Urinary bladder (tissue), 4 donors: ENCODE results near the gene VKORC1L1. TPM values are rescaled to one million over a fixed set of nuclear protein-coding genes. Genes with fewer than 3 reads are reported as not detected.
"Not testable (repeated sequence)": the region's sequence is repeated elsewhere in the genome, so short reads cannot be mapped to it uniquely, and the experiment has no call there.

ENCODE experiments used
- DNase-seq: peaks from one replicate; pipeline ENCODE4 v3.0.0-alpha.2; 2015; ENCODE audit errors: extremely low spot score
- H3K27ac ChIP-seq: one replicate; pipeline ENCODE4 v1.5.1; 2013; ENCODE audit warnings: low read depth, mild to moderate bottlenecking, moderate library complexity
- H3K36me3 ChIP-seq: one replicate; pipeline ENCODE4 v1.6.1; 2013; ENCODE audit warnings: mild to moderate bottlenecking, moderate library complexity; ENCODE audit not compliant: insufficient read depth
- H3K4me1 ChIP-seq: one replicate; pipeline ENCODE4 v1.6.1; 2013; ENCODE audit warnings: mild to moderate bottlenecking, moderate library complexity; ENCODE audit not compliant: insufficient read depth
- H3K4me3 ChIP-seq: one replicate; pipeline ENCODE4 v1.5.1; 2013; ENCODE audit warnings: low read depth, low read length
- WGBS: extraction: QIAGEN DNeasy Blood & Tissue Kit; methylation state at CpG from one replicate; pipeline ENCODE4 v1.1.7; 2013; 5-methylcytosine and 5-hydroxymethylcytosine counted together
- polyA plus RNA-seq: library from polyadenylated mRNA; stranded (reverse); fragments of 200-250 nt; gene quantifications from one replicate; pipeline ENCODE4 v1.2.3, GENCODE V29; 2013
- total RNA-seq: library from RNA; depleted of rRNA; stranded (reverse); fragments of >200 nt; gene quantifications from one replicate; pipeline ENCODE4 v1.2.3, GENCODE V29; 2014
- donor health status: healthy with polysubstance abuse.
- donor health status: healthy.

Gene VKORC1L1
- total and polyA plus RNA-seq, 2 donors = 18.7 to 24.0 TPM

- DNase-seq = no peak
- Histone ChIP-seq H3K4me3 (peak overlapping the region; percentile 87), H3K27ac (no peak overlapping the region), H3K4me1 (no peaks in the 10 kb centered on the region), H3K36me3 (no peaks in the 10 kb centered on the region)
- WGBS = 48% methylated on average over 11 of the region's 11 CpGs
Observed at GRCh38 chr7:65980478-65981250, 107.8 kb downstream of the VKORC1L1 start.

DNA sequence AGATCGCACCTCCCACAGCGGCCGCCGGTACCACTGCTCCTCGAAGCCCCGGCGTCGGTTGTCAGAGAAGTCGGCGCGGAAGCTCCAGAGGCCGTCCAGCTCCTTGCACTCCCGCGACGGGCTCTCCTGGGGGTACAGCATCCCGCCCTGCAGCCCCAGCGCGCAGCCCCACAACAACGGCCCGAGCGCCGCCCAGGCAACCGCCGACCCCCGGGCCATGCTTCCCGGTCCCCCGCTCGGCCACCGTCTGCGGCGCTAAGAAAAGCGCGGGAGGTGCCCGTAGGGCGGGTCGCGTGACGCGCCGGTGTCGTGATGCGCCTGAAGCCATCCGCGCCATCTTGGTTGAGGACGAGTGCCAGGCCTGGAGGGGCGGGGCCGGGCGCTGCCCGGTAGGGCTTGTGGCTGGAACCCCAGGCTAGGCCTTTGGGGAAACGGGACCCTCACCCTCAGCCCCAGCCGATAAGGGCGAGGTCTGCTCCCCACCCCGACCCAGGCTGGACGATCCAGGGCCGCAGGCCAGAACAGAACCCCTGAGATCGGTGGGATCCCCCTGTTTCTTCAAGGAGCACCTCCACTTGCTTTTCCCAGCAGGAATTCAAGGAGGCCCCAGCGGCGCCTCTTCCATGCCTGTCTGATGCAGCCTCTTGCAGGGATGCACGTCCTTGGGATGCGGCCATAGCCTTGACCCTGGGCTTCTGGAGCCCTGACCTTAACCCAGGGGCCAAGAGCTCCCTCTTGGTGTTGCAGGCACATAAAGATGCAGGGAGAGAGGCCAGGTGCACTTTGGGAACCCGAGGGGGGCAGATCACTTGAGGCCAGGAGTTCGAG, 109.3 kb downstream of the VKORC1L1 start, which contains the start of gene GUSB:
GUSB (minus strand) TSS at position 249 of the 828 bp plus-strand sequence; CDS start at position 219, 30 bp downstream.
- no peaks in the 10 kb centered on the region for H3K4me1 ChIP-seq
- H3K36me3 ChIP-seq = no peaks in the 10 kb centered on the region
- peak within 1 kb of the TSS; percentile 2 for H3K27ac ChIP-seq
- peak within 1 kb of the TSS; percentile 87 for H3K4me3 ChIP-seq
- 4% methylated on average over 62 of the region's 62 CpGs for WGBS
- DNase-seq = peak; percentile 75

DNA sequence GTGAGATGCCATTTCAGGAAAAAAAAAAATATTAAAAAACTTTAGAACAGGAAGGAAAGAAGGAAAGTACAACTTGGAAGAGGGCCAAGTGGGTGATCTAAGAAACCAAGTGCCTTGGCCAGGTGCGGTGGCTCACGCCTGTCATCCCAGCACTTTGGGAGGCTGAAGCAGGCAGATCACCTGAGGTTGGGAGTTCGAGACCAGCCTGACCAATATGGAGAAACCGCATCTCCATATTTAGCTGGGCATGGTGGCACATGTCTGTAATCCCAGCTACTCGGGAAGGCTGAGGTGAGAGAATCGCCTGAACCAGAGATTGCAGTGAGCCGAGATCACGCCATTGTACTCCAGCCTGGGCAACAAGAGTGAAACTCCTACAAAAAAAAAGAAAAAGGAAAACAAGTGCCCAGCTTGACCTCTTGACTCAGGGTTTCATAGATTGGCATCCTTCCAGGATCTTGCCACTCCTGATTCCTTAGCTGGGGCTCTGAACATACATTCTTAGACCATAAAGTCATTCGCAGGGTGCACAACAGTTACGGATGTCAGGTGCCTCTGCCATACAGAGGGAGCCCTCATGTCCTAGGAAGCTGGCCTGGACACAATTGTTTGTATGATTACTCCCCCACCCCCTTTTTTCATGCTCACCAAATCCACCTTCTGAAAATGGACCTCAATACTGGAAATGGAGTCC, 111.2 kb downstream of the VKORC1L1 start:
- Histone ChIP-seq H3K4me3 (no peak overlapping the region), H3K27ac (no peak overlapping the region), H3K36me3 (no peaks in the 10 kb centered on the region), H3K4me1 (no peaks in the 10 kb centered on the region)
- DNase-seq = no peak
- 92% methylated on average over 10 of the region's 10 CpGs for WGBS

DNA sequence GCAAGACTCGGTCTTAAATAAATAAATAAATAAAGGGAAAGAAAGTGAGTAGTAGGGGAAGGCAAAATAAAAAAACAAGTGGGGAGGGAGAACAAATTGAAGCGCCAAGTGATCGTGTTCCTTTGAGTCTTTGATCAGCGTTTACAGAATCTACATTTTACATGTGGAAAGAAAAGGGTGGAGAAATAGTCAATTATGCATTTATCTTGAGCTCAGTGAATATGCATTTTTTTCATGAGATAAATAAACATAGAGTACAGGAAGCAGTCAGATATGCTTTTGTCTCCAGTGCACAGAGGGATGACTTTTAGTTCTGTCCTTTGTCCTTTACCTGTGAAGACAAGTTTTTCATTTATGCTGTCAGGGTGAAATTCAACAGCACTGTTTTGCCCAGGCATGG, 115.2 kb downstream of the VKORC1L1 start:
- H3K36me3 ChIP-seq = no peaks in the 10 kb centered on the region
- H3K27ac ChIP-seq = no peak overlapping the region
- H3K4me1 ChIP-seq = no peaks in the 10 kb centered on the region
- DNase-seq = no peak
- 75% methylated on average over 4 of the region's 4 CpGs for WGBS
- H3K4me3 ChIP-seq = no peak overlapping the region

DNA sequence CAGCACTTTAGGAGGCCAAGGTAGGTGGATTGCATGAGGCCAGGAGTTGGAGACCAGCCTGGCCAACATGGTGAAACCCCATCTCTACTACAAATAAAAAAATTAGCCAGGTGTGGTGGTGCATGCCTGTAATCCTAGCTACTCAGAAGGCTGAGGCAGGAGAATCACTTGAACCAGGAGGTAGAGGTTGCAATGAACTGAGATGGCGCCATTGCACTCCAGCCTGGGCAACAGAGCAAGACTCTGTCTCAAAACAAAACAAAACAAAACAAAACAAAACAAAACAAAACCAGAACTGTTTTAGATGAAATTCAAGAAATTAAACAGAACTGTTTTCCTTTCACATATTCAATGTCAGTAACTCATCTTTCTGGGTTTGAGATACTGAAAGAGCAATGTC, 115.6 kb downstream of the VKORC1L1 start:
- H3K4me1 ChIP-seq, H3K4me3 ChIP-seq, DNase-seq, H3K36me3 ChIP-seq, H3K27ac ChIP-seq: not testable (repeated sequence)
- WGBS = 88% methylated on average over 1 of the region's 1 CpG

DNA sequence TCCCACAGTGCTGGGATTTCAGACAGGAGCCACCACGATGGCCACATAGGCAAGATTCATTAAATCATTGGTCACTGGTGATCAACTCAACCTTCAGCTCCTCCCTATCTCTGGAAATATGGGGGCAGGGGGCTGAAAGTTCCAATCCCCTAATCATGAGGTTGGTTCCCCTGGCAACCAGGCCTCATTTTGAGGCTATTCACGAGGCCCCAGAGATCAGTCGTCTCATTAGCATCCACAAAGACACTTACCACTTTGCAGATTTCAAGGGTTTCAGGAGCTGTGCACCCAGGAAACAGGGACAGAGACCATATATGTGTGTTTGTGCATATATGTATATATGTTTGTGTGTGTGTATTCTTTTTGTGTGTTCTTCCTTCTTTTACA, 116.8 kb downstream of the VKORC1L1 start:
- H3K4me3 ChIP-seq = no peak overlapping the region
- no peak overlapping the region for H3K27ac ChIP-seq
- no peak for DNase-seq
- H3K36me3 ChIP-seq = no peaks in the 10 kb centered on the region
- H3K4me1 ChIP-seq = no peaks in the 10 kb centered on the region
- 59% methylated on average over 3 of the region's 3 CpGs for WGBS

- WGBS = 98% methylated on average over 5 of the region's 5 CpGs
- H3K4me1 ChIP-seq, H3K4me3 ChIP-seq, H3K36me3 ChIP-seq, H3K27ac ChIP-seq, DNase-seq: not testable (repeated sequence)
Observed at GRCh38 chr7:65991829-65992228, 119.0 kb downstream of the VKORC1L1 start.

DNA sequence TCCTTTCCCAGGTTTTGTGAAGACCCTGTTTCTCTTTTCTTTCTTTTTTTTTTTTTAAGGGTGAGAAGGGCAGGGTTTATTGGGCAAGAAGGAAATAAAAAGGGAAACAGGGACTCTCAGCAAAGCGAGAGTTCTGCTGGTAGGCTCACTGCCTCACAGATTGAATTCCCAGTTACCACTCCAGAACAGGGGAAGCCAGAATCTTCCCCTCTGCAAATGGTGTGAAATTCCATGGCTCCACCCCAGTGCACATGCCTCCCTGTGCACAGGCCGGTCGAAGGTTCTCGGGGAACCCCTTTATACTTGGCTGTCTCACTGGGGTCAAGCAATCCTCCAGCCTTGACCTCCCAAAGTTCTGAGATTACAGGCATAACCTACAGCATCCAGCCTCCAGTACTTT, 119.7 kb downstream of the VKORC1L1 start:
- DNase-seq = no peak
- no peaks in the 10 kb centered on the region for H3K36me3 ChIP-seq
- no peaks in the 10 kb centered on the region for H3K4me1 ChIP-seq

DNA sequence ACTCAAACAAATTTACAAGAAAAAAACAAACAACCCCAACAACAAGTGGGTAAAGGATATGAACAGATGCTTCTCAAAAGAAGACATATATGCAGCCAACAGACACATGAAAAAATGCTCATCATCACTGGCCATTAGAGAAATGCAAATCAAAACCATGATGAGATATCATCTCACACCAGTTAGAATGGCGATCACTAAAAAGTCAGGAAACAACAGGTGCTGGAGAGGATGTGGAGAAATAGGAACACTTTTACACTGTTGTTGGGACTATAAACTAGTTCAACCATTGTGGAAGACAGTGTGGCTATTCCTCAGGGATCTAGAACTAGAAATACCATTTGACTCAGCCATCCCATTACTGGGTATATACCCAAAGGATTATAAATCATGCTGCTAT, 122.1 kb downstream of the VKORC1L1 start:
- DNase-seq, H3K36me3 ChIP-seq, H3K4me1 ChIP-seq, H3K27ac ChIP-seq, H3K4me3 ChIP-seq: not testable (repeated sequence)
- 0% methylated on average over 1 of the region's 1 CpG for whole genome bisulfite sequencing

More for the DNA sequence above, 119.7 kb downstream of the VKORC1L1 start:
- H3K4me3 ChIP-seq = no peak overlapping the region
- no peak overlapping the region for H3K27ac ChIP-seq
- WGBS = 86% methylated on average over 4 of the region's 4 CpGs

- H3K4me3 ChIP-seq, H3K27ac ChIP-seq, DNase-seq, H3K4me1 ChIP-seq, H3K36me3 ChIP-seq: not testable (repeated sequence)
- WGBS = 51% methylated on average over 1 of the region's 5 CpGs
Observed at GRCh38 chr7:66000823-66001417, 128.0 kb downstream of the VKORC1L1 start.

DNA sequence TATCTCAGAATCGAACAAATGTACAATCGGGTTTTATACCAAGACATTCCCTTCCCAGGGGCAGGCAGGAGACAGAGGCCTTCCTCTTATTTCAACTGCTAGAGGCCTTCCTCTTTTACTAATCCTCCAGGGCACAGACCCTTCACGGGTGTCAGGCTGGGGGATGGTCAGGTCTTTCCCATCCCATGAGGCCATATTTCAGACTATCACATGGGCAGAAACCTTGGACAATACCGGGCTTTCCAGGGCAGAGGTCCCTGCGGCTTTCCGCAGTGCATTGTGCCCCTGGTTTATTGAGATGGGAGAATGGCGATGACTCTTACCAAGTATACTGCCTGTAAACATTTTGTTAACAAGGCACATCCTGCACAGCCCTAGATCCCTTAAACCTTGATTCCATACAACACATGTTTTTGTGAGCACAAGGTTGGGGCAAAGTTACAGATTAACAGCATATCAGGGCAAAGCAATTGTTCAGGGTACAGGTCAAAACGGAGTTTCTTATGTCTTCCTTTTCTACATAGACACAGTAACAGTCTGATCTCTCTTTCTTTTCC, 132.3 kb downstream of the VKORC1L1 start:
- H3K4me3 ChIP-seq, H3K36me3 ChIP-seq, H3K4me1 ChIP-seq, H3K27ac ChIP-seq, DNase-seq: not testable (repeated sequence)
- WGBS = 75% methylated on average over 8 of the region's 8 CpGs

DNA sequence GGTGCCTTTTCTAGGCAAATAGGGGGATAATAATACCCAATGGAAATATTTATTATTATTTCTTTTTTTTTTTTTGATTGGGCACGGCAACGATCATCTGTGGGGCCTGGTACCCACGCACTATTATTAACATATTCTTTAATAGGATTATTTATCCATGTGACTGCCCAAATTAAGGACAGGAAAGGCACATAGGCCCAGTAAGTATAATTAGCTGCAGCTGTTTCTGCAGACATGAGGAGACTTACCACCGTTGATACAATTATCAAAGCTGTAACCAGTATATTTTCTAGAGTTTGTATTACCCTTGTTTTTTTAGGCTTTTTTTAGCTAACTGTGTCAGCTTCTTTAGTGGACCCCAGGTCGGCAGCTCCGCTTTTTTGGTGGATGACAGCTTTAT, 134.4 kb downstream of the VKORC1L1 start:
- H3K27ac ChIP-seq = no peak overlapping the region
- whole genome bisulfite sequencing = 76% methylated on average over 6 of the region's 6 CpGs
- H3K4me1 ChIP-seq = no peaks in the 10 kb centered on the region
- no peak overlapping the region for H3K4me3 ChIP-seq
- no peak for DNase-seq
- no peaks in the 10 kb centered on the region for H3K36me3 ChIP-seq
